Activated CD4-positive, alpha-beta T cell treated with anti-CD3 and anti-CD28 coated beads, Interleukin-10, Interleukin-2, amounts not matched to agents 100 ng/mL and 50 ng/mL, durations not matched to agents 16 hours and 8 hours (primary cell): ENCODE measurements around the gene CEBPE.
A peak's percentile ranks its signal among the peaks of the same experiment; 100 is the strongest.
"Not testable (repeated sequence)": the region's sequence is repeated elsewhere in the genome, so short reads cannot be mapped to it uniquely, and the experiment has no call there.

Experiments used
- DNase-seq: peaks from one replicate; pipeline ENCODE4 v3.0.0-alpha.2; 2020

CEBPE gene

DNA sequence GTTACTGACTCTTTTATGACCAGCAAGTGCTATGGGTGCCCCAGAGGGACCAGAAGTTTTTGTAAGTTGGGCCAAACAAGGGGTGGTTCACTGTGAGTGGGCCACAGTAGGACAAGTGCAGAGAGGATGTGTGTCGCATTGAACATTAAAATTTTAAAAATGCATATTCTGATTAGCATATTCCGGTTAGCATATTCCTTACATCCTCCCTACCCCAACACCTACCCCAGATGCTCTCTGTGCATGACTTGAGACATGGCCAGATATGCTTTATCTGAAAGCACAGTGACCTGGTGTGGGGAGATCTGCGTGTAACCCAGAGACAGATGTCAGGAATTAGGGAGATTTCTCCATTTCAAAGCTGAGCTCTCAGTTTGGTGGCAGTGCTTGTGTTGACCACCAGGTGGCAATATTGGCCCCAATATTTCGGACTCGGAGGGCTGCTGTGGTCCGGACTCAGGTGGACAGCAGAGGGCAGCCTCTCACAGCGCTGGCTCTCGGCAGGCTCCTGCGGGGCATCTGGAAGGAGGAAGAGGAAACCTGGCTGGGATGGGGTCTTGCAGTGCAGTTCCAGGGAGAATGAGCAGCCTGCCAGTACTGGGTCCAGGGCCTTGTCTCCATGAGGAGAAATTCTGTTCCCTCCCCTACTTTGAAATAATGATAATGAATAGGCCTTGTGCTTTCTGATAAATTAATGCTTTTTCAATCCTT is 1.6 kb upstream of the CEBPE start:
- peak; percentile 90 for DNase-seq

DNA sequence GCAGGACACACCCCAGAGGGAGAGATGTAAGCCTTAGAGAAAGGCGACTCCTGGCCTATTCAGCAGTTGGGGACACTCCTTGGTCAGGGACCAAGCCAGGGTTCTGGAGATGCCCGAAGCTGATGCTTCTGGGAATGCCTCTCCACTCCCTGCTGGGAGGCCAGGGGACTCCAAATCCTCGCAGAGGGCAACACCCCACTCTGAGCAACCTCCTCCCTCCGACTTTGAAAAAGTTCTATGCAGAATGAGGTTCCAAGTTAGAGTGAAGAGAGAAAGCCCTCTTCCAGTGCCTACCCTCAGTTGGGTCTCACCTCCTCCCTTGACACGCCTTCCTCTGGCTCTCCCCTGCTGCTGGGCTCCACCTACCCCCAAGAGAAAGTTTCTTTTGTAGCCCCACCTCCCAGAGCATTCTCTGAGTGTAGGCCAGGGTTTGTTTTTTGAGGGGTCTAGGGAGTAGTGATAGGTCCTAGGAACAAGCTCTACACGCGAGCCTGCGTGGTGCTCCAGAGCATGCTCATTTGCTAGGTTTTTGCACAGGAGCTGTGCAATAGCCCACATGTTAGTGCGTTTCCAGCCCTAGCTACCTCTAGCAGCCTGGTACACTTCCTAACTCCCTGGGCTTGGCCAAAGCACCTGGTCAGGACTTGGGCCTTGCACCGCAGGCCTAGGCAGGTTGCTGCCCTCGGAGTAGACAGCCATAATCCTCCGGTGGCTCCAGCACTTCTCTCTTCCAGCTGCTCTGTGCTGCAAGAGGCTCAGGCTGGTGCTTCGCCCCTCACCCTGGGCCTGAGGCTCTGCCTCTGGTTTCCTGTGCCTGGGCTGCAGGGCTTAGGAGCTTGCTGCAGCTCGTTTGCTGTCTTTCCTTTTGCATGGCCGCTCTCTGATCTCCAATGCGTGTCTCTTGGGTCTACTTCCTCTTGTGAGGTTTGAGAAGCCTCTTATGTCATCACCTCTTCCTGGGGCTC is 590 bp upstream of the CEBPE start:
- peak; percentile 22 for DNase-seq

DNA sequence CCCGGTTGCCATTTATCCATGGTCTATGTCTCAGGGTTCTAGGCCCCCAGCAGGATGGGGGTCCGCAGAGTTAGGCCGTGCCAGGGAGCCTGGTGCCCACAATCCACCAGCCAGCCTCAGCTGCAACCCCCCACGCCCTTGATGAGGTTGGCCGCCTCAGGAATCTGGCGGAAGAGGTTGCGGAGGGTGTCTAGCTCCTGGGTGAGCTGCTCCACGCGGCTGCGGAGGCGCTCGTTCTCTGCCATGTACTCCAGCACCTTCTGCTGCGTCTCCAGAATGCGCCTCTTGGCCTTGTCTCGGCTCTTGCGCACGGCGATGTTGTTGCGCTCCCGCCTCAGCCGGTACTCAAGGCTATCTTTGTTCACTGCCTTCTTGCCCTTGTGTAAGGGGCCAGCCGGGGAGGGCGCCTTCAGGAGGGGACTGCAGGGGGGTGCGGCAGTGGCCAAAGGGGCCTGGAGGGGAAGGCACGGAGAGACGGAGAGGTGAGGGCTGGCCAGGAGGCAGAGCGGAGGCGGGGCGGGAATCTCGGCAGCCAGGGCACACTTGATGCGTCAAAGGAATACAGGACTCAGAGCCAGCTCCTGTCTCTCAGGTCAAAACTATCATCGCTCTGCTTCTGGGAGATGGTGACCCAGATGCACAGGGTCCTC is 1.6 kb downstream of the CEBPE start:
- DNase-seq = no peak

DNA sequence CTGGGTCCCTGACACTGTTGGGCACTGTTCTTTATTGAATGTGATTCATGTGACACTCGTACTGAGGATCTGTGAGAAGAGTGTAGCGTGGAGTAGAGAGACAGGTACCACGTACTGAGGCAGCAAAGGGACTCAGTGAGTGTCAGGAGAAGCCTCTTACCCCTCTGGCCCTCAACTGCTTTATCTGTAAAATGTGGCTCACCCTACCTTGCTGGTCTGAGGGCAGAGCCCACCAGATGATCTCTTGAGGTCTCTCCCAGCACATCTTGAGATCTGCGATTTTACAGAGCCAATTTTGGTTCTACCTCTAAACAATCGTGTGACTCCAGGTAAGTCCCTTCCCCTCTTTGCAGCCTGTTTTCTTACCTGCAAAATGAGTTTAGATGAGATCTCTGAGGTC is 3.1 kb downstream of the CEBPE start:
- no peak for DNase-seq

DNA sequence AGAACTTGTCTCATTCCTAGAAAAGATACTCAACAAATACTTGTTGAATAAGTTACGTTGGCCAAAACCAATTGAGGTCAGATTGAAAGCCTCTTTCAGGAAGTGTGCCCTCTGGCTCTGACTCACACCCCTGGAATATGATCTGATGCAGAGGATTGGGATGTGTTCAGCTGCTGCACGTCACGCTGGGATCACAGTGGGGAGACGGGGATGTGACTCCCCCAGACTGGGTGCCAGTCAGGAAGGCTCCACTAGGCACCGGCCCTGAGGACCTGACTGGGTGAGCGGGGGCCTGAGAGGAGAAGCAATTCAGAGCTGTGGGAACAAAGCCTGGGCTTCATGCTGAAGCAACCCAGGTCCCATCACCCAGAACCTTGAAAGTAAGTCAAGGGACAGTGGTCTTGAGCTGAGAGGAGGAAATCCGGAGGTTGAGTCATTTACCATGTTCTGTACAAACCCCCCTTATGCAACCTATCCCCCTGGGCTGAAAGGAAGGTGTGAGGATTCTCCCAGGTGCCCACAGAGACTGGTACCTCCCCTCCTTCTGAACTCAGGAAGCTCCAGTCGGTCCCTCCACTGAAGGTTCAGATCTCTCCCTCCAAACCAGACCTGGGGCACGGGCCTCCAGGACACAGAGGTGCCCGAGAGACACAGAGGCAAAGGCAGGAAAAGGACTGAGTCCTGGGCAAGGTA is 3.9 kb downstream of the CEBPE start:
- DNase-seq = no peak

DNA sequence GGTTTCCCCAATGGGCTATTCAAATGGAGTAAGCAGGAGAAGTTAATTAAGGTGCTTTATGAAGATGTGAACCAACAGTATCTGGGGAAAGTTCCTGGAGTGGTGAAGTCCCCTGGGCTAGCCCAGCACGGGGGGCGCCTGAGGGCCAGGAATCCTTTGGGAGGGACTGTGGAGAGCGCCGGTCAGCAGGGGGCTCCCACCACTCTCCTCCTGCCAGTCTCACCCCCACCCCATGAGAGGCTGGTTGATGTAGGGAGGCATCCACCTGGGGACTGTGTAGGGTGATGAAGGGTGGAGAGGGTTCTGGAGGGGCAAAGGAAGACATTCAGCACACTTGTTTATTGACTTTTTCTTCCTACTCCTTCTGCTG is 4.4 kb downstream of the CEBPE start:
- DNase-seq = no peak

DNA sequence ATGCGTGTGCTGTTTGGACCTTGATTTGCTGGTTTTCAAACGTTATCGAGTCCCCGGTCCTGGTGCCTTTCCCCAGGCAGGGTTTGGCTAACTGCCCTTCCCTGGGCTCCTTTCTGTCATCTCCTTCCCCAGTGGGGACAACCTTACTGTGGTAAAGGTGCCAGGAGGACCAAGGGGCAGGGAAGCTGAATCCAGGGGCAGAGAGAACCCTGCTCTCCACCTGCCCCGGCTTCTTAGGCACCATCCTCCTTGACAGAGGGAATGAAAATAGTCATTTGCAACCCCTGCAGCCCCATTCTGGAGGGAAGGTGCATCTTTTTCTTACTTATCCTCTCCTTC is 5.0 kb downstream of the CEBPE start:
- DNase-seq = no peak

DNA sequence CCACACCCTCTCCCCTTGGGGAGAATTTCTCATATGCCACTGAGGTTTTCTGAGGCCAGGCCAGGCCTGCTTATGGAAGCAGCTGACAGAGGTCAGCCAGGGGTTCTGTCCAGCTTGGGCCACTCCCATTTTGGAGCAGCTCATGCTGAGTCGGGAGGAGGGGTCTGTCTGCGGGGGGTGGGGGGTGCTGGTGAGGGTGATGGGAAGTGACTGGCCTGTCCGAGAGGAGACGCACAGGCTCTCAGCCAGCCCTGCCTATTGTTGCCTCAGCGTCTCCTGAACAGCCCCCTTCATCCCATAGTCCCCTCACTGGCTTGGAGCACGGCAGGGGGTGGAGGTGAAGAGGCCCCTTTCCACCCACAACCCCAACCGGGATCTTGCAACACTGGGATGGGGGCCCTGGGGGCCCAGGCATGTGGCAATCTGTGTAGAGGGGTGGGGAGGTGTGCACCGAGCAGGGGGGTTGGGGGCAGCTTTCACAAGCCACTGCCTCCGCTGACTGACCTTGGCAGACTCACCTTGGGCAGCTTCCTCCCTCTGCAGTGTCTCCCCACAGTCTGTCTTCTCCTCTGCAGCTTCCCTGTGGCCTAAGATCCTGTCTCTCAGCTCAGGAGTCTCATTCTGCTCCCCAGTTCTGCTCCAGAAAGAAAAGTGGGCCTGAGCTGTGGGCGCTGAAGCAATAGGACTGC is 5.5 kb downstream of the CEBPE start:
- DNase-seq = no peak

DNA sequence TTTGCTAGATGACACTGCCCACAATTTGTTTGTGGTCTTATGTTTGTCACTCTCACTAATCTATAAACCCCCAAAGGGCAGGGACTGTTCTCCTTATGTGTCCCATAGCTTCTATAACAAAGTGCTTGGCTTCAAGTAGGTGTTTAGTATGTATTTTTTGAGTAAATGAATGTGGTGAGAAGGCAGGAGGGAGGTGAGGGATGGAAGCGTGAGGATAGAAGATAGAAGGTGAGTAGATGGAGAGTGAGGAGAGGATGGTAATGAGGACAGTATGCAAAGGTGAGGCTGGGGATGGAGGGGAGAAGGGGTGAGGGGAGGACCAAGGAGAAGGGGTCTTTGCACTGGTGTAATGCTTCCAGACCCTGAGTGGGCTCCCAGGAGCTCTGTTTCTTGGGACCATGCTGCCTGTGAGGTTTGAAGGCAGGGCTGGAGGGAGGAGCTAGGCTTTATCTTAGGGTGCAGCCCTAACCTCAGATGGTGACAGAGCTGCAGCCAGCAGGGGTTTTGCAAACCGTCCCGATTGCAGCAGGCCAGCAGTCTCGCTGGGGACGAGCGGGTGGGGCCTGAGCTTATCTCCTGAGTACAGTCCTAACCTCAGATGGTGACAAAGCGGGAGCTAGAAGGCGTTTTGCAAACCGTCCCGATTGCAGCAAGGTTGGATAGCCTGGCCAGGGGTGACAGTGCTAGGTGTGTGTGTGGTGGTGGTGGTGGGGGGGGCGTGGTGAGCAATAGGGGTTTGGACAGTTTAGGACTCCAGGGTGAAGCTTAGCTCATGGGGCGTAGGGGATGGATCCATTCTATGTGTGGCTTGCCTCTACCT is 6.5 kb downstream of the CEBPE start:
- DNase-seq = no peak

DNA sequence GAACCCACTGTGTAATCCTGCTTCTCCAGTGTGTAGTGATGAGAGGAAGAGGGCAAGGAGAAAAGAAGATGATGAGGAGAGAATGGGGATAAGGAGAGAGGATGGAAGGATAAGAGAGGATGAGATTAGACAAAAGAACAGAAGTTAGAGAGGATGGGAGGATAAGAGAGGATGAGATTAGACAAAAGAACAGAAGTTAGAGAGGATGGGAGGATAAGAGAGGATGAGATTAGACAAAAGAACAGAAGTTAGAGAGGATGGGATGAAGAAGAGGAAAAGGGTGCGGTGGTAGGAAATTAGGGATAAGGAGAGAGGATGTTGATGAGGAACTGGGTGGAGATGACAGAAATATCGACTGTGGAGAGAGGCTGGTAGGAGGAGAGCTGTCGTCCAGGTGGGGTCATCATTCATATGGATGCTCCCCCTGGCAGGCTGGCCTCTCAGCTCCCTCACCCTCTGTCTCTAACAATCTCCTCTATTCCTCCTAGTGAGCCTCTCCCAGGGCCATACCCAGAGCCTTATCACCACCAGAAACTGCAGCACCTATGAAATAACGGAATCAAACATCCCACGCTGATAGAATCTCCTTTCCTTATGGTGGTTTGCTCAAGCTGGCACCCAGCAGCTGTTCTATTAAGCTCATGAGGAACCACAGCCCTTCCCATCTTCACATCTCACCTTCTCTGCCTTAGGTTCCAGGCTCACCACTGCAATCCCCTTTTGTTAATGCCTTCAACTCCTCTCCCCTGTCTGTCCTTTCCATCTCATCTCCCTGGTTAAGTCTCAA is 8.3 kb downstream of the CEBPE start:
- DNase-seq = no peak

DNA sequence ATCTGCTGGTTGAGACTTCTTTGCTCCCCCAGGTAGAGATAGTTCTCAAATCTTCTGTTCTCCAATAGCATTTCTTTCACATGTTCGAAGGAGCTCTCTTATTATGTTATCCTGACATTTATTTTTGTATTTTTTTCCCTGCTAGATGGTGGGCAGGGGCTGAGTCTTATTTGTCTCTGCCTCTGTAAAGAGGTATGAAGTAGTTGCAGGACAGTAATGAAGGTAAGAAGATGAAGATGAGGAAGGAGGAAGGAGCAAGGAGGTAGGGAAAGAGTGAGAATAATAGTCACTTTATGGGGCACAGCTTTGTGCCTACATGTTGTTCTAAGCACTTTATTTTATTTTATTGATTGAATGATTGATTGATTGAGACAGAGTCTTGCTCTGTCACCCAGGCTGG is 9.3 kb downstream of the CEBPE start:
- DNase-seq = no peak

DNA sequence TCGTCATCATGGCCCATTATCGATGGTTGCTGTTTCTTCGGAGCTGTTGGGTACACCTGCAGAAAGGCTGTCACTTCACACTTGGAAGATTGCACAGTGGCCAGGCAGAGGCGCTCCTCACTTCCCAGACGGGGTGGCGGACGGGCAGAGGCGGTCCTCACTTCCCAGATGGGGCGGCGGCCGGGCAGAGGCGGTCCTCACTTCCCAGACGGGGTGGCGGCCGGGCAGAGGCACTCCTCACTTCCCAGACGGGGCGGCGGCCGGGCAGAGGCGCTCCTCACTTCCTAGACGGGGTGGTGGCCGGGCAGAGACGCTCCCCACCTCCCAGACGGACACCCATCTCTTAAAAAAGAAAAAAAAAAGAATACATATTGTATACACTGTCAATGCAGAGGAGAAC is 10.9 kb downstream of the CEBPE start:
- not testable (repeated sequence) for DNase-seq

DNA sequence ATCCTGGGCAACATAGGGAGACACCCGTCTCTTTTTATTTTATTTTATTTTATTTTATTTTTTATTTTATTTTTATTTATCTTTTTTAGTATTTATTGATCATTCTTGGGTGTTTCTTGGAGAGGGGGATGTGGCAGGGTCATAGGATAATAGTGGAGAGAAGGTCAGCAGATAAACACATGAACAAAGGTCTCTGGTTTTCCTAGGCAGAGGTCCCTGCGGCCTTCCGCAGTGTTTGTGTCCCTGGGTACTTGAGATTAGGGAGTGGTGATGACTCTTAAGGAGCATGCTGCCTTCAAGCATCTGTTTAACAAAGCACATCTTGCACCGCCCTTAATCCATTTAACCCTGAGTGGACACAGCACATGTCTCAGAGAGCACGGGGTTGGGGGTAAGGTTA is 11.4 kb downstream of the CEBPE start:
- not testable (repeated sequence) for DNase-seq

DNA sequence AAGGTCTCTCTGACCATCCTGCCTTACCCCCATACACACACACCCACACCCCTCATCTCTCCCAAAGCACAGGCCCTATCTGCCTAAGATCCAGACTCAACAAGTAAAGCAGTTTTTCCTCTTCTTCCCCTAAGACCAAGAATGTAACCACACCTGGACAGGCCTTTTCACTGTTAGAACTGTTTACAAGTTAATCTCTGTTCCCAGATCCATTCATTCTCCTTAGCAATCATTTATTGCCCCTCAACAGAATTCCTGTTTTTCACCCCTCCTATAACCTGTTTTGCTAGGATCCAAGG is 12.4 kb downstream of the CEBPE start:
- no peak for DNase-seq

DNA sequence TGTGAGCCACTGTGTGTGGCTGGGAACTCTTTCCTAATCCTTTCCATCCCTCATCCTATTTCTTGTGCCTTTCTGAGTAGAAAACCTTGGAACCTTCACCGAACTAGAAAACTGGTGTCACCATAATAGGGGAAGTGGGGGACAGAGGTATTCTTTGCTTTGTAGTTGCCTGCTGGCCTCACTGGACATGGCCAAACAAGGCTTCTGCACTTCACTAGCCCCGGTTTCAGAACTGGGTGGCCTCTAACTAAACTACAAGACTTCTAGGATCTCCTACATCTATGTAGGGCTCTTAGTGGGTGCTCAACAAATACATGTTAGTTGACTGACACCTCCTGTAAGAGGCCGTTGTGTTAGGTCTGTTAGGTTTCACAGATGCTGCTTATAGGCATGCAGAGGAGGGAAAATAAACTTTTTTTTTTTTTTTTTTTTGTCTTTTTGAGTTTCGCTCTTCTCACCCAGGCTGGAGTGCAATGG is 13.7 kb downstream of the CEBPE start:
- DNase-seq = no peak

DNA sequence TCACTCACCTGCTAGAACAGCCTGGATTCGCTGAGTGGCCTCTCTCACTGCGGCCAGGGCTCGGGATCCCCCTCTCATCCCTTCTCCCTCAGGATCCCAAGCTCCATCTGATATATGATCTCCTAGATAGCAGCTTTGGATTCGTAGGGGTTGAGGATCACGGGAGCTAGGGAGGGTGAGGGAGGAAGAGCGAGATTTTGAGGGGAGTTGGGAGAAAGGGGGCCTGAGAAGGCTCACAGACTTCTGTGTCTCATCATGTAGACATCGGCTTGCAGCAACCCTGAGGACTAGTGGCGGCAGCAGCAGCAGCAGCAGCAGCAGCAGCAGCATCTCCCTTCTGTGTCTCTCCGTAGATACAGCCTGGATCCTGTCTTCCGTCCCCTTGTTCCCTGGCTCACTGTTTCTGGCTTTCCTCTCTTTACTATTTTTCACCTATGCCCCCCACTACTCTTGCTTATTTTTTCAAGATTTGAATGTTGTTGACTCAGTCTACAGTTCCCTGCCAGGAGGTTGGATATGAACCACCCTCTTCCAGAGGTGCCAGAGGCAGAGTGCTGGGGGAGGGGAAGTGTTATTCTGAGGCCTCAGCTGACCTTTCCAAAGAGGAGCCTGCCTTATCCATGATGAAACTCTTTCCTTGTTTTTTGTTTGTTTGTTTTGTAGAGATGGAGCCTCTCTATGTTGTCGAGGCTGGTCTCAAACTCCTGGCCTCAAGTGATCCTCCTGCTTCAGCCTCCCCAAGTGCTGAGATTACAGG is 14.3 kb downstream of the CEBPE start, which contains the start of gene CIROP:
TSS of gene CIROP (minus strand) at position 399 of the 757 bp plus-strand sequence. CDS start at position 330, 69 bp downstream.
- DNase-seq = no peak

DNA sequence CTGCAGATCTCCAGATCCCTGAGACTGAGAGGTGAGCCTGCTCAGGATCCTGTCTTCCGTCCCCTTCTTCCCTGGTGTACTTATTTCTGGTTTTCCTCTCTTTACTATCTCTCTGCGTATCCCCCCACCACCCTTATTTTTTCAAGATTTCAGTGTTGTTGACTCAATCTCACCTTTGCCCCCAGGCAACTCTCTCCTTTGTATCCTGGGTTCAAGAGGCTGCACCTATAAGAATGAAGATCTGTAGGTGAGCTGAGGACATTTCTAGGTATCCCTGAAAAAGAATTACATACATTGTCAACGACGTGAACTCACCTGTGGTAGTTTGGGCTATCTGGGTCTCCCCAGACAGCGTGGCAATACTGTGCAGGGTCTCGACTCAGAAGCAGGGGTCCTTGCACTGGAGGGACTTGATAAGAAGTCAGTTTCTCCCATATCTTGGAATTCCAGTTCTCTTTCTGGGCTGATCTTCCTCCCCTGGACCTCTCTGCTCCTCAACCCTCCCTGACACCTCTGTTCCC is 14.9 kb downstream of the CEBPE start:
- DNase-seq = no peak

DNA sequence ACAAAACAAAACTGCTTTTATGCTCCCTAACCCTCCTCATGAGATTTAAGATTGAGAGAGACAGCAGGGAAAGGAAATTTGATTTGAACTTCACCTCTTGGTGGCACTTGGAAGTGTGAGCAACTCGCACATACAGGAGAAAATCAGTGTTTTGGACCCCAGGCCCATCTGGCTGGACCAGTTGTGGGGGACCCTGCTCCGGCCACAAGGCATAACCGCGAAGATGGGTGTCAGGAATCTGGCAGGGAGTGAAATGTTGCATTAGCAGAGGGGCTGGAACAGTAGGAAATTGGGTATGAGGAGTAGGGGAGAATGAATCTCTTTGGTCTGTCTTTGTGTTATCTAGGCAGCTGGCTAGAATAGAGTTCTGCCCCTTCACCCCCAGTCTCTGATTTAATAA is 15.5 kb downstream of the CEBPE start:
- no peak for DNase-seq

DNA sequence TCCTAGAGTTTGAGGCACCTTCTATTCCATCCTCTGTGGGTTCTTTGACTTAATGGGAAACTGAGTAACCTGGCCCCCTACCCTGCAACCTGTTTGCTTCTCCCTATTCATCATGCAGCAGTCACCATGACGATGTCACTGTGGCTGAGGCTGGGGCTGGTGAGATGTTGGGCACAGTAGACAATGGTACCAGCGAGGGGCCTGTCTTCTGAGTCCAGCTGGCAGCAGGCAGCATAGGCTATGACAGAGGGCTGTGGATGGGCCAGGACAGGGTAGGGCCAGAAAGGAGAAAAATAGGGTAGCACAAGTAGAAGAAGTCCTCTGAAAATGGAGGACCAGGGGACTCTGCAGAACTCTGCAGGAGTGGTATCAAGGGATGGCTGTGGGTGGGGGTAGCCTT is 16.3 kb downstream of the CEBPE start:
- no peak for DNase-seq
